Keratinocyte (primary cell): ENCODE measurements around the gene PCDHGB6. TPM values are rescaled to one million over a fixed set of nuclear protein-coding genes. Genes with fewer than 3 reads are reported as not detected.

ENCODE experiments used
- DNase-seq: peaks from one replicate; pipeline ENCODE4 v3.0.0-alpha.2; 2011; ENCODE audit warnings: low read depth, missing footprints, low spot score
- FAIRE-seq: peaks from 2 replicates; lab custom pipeline; 2011; peaks lifted over from hg19 to GRCh38; lab: Jason Lieb, UNC
- H2AFZ ChIP-seq: 2 replicates; pipeline ENCODE4 v1.6.0; 2012; ENCODE audit warnings: low read length, control low read depth, inconsistent platforms; ENCODE audit not compliant: control insufficient read depth
- H3K27ac ChIP-seq: 2 replicates; pipeline ENCODE4 v1.5.1; 2011; ENCODE audit warnings: low read length; ENCODE audit not compliant: control insufficient read depth, insufficient read depth
- H3K27me3 ChIP-seq: 3 replicates; pipeline ENCODE4 v1.6.0; 2011; ENCODE audit warnings: low read length; ENCODE audit not compliant: control insufficient read depth, insufficient read depth; ENCODE audit errors: extremely low read depth
- H3K36me3 ChIP-seq, 2 experiments: 2 replicates in 1 of 2; 3 replicates in 1 of 2; pipeline ENCODE4 v1.5.1; 2011; ENCODE audit warnings: low read length in 2 of 2, mild to moderate bottlenecking in 1 of 2; ENCODE audit not compliant: control insufficient read depth in 2 of 2, insufficient read depth in 2 of 2; ENCODE audit errors: extremely low read depth in 1 of 2
- H3K4me1 ChIP-seq: 3 replicates; pipeline ENCODE4 v1.5.1; 2011; ENCODE audit warnings: low read length; ENCODE audit not compliant: control insufficient read depth, insufficient read depth; ENCODE audit errors: extremely low read depth
- H3K4me2 ChIP-seq: 3 replicates; pipeline ENCODE4 v1.6.0; 2011; ENCODE audit warnings: low read depth, low read length; ENCODE audit not compliant: control insufficient read depth, insufficient read depth; ENCODE audit errors: extremely low read depth
- H3K4me3 ChIP-seq, 3 experiments: fragments of 200-600 bp in 1 of 3; sonication (generic) in 1 of 3; 2 replicates in 2 of 3; 3 replicates in 1 of 3; pipeline ENCODE4 v1.5.1; 2011 to 2016; ENCODE audit warnings: low read length in 3 of 3, mild to moderate bottlenecking in 3 of 3, control low read depth in 2 of 3, inconsistent platforms in 1 of 3, low read depth in 1 of 3, mixed read lengths in 1 of 3, mixed run types in 1 of 3, moderate library complexity in 1 of 3; ENCODE audit not compliant: control insufficient read depth in 2 of 3, insufficient read depth in 2 of 3; ENCODE audit errors: extremely low read depth in 1 of 3
- H3K79me2 ChIP-seq: 2 replicates; pipeline ENCODE4 v1.6.0; 2012; ENCODE audit warnings: low read length; ENCODE audit not compliant: control insufficient read depth, insufficient read depth
- H3K9ac ChIP-seq: 3 replicates; pipeline ENCODE4 v1.6.0; 2011; ENCODE audit warnings: low read length; ENCODE audit not compliant: control insufficient read depth, insufficient read depth; ENCODE audit errors: extremely low read depth
- H3K9me1 ChIP-seq: 3 replicates; pipeline ENCODE4 v1.6.0; 2011; ENCODE audit warnings: low read length; ENCODE audit not compliant: control insufficient read depth, insufficient read depth; ENCODE audit errors: extremely low read depth
- H3K9me3 ChIP-seq: 2 replicates; pipeline ENCODE4 v1.5.1; 2012; ENCODE audit warnings: low read depth, low read length; ENCODE audit not compliant: control insufficient read depth
- H4K20me1 ChIP-seq: 3 replicates; pipeline ENCODE4 v1.6.0; 2011; ENCODE audit warnings: low read length; ENCODE audit not compliant: control insufficient read depth, insufficient read depth; ENCODE audit errors: extremely low read depth
- EZH2 ChIP-seq: IDR thresholded peaks from one replicate; pipeline ENCODE4 v1.6.1; 2012; ENCODE audit warnings: inconsistent platforms, mild to moderate bottlenecking, low read length, moderate library complexity
- dilution Hi-C: fragments of 300-500 bp; cut with MboI; formaldehyde crosslinking; loops from one replicate; pipeline ENCODE4 v1.7.0; 2020; ENCODE audit warnings: low sequenced_read_pairs; ENCODE audit not compliant: extremely low pct_ligation_motif_present
- polyA plus RNA-seq, 5 experiments: library from polyadenylated mRNA; depleted of rRNA in 3 of 5; stranded (reverse) in 3 of 5; stranded (forward) in 1 of 5; unstranded in 1 of 5; fragments of >200 nt; gene quantifications; 1 replicate in 1 of 5; 2 replicates in 3 of 5; 3 replicates in 1 of 5; pipeline versions ENCODE4 v1.2.1 to v1.2.3, GENCODE V29; 2011 to 2012; ENCODE audit warnings: missing spikeins in 2 of 5, low read depth in 1 of 5, low replicate concordance in 1 of 5
- TF ChIP-seq, protein P1 (sequence below), 3 experiments: IDR thresholded peaks in 1 of 3; conservative IDR thresholded peaks in 1 of 3; optimal IDR thresholded peaks in 1 of 3; 2 replicates in 2 of 3; 3 replicates in 1 of 3; pipeline versions ENCODE3 to v1.5.1; 2011; ENCODE audit warnings: low read length in 3 of 3, mild to moderate bottlenecking in 3 of 3, moderate library complexity in 2 of 3, control low read depth in 1 of 3, inconsistent platforms in 1 of 3; ENCODE audit not compliant: insufficient read depth in 2 of 3; ENCODE audit errors: extremely low read depth in 1 of 3

Gene PCDHGB6
- polyA plus RNA-seq, 1 donor (not counting 4 experiments of a cell fraction or from before 2014, with no cell fraction given) = 0.30 TPM

DNA sequence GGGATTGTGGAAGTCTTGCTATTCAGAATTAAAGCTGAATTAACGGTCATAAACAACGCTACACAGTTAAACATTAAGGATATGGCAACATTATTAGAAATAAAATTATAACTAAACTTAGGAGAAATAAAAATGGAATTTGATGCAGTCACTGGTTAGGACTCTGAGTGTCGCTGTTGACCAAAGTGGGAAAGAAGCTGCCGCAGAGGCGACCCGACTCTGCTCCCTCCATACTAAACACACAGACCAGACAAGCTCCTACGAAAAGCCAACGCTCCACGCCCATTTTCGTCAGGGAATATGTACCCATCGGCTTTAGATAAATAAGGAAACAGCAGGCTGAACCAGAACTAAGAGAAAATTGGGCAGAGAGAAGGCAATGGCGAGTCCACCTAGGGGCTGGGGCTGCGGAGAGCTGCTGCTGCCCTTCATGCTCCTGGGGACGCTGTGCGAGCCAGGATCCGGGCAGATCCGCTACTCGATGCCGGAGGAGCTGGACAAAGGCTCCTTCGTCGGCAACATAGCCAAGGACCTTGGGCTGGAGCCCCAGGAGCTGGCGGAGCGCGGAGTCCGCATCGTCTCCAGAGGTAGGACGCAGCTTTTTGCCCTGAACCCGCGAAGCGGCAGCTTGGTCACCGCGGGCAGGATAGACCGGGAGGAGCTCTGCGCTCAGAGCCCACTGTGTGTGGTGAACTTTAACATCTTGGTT is 43.7 kb upstream of the PCDHGB6 start, which contains the start of gene PCDHGA5:
PCDHGA5 (plus strand) TSS at position 211 of the 709 bp plus-strand sequence; CDS start at position 380, 169 bp downstream.
- no peak within 1 kb of the TSS for H3K4me2 ChIP-seq
- H3K36me3 ChIP-seq = no peaks in the 10 kb centered on the region
- no peaks in the 10 kb centered on the region for H3K9me1 ChIP-seq
- peaks cover 24% of the 10 kb centered on the region for H3K9me3 ChIP-seq
- no peak for FAIRE-seq
- no peak within 1 kb of the TSS for H3K9ac ChIP-seq
- no peak within 1 kb of the TSS for H2AFZ ChIP-seq
- dilution Hi-C loops = no loop called here
- no peak within 1 kb of the TSS for H3K4me3 ChIP-seq
- no peaks in the 10 kb centered on the region for H3K4me1 ChIP-seq
- no peak within 1 kb of the TSS for H3K27ac ChIP-seq
- DNase-seq = no peak
- no peaks in the 10 kb centered on the region for H4K20me1 ChIP-seq
- H3K79me2 ChIP-seq = no peaks in the 10 kb centered on the region
- H3K27me3 ChIP-seq = peaks cover 40% of the 10 kb centered on the region
- TF ChIP-seq, protein P1, sequence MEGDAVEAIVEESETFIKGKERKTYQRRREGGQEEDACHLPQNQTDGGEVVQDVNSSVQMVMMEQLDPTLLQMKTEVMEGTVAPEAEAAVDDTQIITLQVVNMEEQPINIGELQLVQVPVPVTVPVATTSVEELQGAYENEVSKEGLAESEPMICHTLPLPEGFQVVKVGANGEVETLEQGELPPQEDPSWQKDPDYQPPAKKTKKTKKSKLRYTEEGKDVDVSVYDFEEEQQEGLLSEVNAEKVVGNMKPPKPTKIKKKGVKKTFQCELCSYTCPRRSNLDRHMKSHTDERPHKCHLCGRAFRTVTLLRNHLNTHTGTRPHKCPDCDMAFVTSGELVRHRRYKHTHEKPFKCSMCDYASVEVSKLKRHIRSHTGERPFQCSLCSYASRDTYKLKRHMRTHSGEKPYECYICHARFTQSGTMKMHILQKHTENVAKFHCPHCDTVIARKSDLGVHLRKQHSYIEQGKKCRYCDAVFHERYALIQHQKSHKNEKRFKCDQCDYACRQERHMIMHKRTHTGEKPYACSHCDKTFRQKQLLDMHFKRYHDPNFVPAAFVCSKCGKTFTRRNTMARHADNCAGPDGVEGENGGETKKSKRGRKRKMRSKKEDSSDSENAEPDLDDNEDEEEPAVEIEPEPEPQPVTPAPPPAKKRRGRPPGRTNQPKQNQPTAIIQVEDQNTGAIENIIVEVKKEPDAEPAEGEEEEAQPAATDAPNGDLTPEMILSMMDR (optimal IDR thresholded peaks at IDR 0.05 in 1 of 3, IDR thresholded peaks at IDR 0.05 in 1 of 3, conservative IDR thresholded peaks at IDR 0.05 in 1 of 3; ENCODE audit: extremely low read depth in 1 of 3, insufficient read depth in 2 of 3, low read length in 3 of 3) = no peak
- no peak for TF ChIP-seq EZH2

DNA sequence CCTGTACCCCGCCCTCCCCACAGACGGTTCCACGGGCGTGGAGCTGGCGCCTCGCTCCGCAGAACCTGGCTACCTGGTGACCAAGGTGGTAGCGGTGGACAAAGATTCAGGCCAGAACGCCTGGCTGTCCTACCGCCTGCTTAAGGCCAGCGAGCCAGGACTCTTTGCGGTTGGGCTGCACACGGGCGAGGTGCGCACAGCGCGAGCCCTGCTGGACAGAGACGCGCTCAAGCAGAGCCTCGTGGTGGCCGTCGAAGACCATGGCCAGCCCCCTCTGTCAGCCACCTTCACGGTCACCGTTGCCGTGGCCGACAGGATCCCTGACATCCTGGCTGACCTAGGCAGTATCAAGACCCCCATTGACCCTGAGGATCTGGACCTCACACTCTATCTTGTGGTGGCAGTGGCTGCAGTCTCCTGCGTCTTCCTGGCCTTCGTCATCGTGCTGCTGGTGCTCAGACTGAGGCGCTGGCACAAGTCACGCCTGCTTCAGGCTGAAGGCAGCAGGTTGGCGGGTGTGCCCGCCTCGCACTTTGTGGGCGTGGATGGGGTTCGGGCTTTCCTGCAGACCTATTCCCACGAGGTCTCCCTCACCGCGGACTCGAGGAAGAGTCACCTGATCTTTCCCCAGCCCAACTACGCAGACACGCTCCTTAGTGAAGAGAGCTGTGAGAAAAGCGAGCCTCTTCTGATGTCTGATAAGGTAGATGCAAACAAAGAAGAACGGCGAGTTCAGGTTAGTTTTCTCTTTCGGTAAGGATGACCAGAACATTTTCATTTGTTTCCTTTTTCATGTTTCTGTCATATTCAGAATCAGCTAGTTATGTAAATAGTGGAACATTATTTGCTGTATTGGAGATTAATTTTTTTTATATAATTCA is 41.6 kb upstream of the PCDHGB6 start:
- TF ChIP-seq, protein P1 (optimal IDR thresholded peaks at IDR 0.05 in 1 of 3, IDR thresholded peaks at IDR 0.05 in 1 of 3, conservative IDR thresholded peaks at IDR 0.05 in 1 of 3; ENCODE audit: extremely low read depth in 1 of 3, insufficient read depth in 2 of 3, low read length in 3 of 3) = no peak
- no peak for TF ChIP-seq EZH2
- Histone ChIP-seq H3K4me1 (no peaks in the 10 kb centered on the region), H3K27ac (no peak overlapping the region), H4K20me1 (no peaks in the 10 kb centered on the region), H3K27me3 (peaks cover 42% of the 10 kb centered on the region), H3K9ac (no peak overlapping the region), H3K79me2 (no peaks in the 10 kb centered on the region), H3K4me3 (no peak overlapping the region), H2AFZ (no peak overlapping the region), H3K4me2 (no peak overlapping the region), H3K9me1 (no peaks in the 10 kb centered on the region), H3K36me3 (no peaks in the 10 kb centered on the region), H3K9me3 (peaks cover 24% of the 10 kb centered on the region)
- no peak for FAIRE-seq
- no peak for DNase-seq
- dilution Hi-C loops = no loop called here
